NT2/D1 (cell line): ENCODE results near the gene DENND5A.
"Not testable (repeated sequence)": the region's sequence is repeated elsewhere in the genome, so short reads cannot be mapped to it uniquely, and the experiment has no call there.

Experiments
- DNase-seq: peaks from one replicate; pipeline ENCODE4 v3.0.0-alpha.2; 2011; ENCODE audit warnings: low read depth, low spot score
- H3K27me3 ChIP-seq: 2 replicates; pipeline ENCODE4 v1.6.0; 2011; ENCODE audit warnings: mild to moderate bottlenecking; ENCODE audit not compliant: insufficient read length, insufficient read depth
- H3K36me3 ChIP-seq: 2 replicates; pipeline ENCODE4 v1.6.1; 2011; ENCODE audit warnings: mild to moderate bottlenecking, low read length, mixed read lengths; ENCODE audit not compliant: insufficient read depth, insufficient read length
- H3K4me1 ChIP-seq: 2 replicates; pipeline ENCODE4 v1.5.1; 2011; ENCODE audit not compliant: insufficient read depth, insufficient read length
- H3K4me3 ChIP-seq: 2 replicates; pipeline ENCODE4 v1.5.1; 2011; ENCODE audit warnings: low read depth; ENCODE audit not compliant: insufficient read length
- H3K9ac ChIP-seq: 2 replicates; pipeline ENCODE4 v1.6.0; 2011; ENCODE audit warnings: low read depth; ENCODE audit not compliant: insufficient read length
- H3K9me3 ChIP-seq: 2 replicates; pipeline ENCODE4 v1.5.1; 2011; ENCODE audit warnings: mild to moderate bottlenecking, low read length; ENCODE audit not compliant: insufficient read depth
- SUZ12 ChIP-seq: IDR thresholded peaks from 2 replicates; pipeline ENCODE4 v1.6.1; 2011; ENCODE audit not compliant: insufficient read length, insufficient read depth; ENCODE audit errors: extremely low read depth
- YY1 ChIP-seq: IDR thresholded peaks from 2 replicates; pipeline ENCODE4 v1.6.1; 2011; ENCODE audit not compliant: insufficient read length, insufficient read depth
- ZNF274 ChIP-seq: IDR thresholded peaks from 2 replicates; pipeline ENCODE4 v1.6.1; 2011; ENCODE audit warnings: mild to moderate bottlenecking, low read depth, low read length

Gene DENND5A

DNA sequence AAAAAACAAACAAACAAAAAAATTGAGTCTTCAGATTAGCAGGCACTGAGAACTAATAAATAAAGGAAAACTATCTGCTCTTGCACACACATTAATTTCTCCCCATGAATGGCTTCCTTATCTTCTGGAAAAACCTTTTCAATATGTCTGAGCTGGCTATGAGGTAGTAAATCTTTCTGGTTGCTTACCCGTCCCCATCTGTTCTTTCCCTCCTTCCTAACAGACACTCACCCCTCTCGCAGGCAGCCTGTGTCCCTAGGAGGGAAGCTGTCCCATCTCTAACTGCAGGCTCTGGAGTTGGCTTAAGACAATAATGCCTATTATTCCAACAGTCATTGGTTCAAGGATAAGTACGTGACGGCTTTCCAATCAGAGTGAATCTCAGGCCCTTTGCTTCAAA, 165.5 kb downstream of the DENND5A start:
- H3K4me1 ChIP-seq, result no peaks in the 10 kb centered on the region
- no peak for DNase-seq
- no peaks in the 10 kb centered on the region for H3K27me3 ChIP-seq
- H3K9ac ChIP-seq, result no peak overlapping the region
- TF ChIP-seq SUZ12, result no peak
- no peaks in the 10 kb centered on the region for H3K36me3 ChIP-seq
- H3K9me3 ChIP-seq, result no peaks in the 10 kb centered on the region
- no peak overlapping the region for H3K4me3 ChIP-seq

DNA sequence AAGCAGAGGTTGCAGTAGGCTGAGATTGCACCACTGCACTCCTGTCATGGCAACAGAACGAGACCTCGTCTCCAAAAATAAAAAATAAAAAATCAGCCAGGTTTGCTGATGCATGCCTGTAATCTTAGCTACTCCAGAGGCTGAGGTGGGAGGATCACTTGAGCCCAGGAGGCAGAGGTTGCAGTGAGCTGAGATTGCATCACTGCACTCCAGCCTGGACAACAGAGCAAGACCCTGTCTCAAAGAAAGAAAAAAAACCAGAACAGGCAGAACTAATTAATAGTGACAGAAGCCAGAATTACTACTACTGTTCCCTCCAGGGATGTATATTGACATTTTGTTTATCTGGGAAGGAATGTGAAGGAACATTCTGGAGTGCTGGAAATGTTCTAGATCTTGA, 166.7 kb downstream of the DENND5A start:
- not testable (repeated sequence) for H3K27me3 ChIP-seq, H3K9me3 ChIP-seq, H3K36me3 ChIP-seq, H3K4me1 ChIP-seq, DNase-seq, H3K4me3 ChIP-seq, H3K9ac ChIP-seq

DNA sequence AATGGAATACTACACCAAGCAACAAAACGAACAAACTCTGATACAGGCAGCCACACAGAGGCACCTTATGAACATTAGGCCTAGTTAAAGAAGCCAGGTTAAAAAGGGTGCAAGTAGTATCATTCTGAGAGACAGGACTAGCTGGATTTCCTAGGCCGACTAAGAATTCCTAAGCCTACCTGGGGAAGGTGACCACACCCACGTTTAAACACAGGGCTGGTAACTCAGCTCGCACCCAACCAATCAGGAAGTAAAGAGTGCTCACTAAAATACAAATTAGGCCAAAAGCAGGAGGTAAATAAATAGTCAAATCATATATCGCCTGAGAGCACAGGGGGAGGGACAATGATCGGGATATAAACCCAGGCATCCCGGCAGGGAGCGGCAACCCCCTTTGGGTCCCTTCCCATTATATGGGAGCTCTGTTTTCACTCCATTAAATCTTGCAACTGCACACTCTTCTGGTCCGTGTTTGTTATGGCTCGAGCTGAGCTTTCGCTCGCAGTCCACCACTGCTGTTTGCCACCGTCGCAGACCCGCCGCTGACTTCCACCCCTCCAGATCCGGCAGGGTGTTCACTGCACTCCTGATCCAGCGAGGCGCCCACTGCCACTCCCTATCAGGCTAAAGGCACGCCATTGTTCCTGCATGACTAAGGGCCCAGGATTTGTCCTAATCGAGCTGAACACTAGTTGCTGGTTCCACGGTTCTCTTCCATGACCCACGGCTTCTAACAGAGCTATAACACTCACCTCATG, 167.8 kb downstream of the DENND5A start:
- not testable (repeated sequence) for H3K4me1 ChIP-seq, H3K27me3 ChIP-seq, H3K9me3 ChIP-seq, H3K36me3 ChIP-seq, DNase-seq, H3K9ac ChIP-seq, H3K4me3 ChIP-seq

DNA sequence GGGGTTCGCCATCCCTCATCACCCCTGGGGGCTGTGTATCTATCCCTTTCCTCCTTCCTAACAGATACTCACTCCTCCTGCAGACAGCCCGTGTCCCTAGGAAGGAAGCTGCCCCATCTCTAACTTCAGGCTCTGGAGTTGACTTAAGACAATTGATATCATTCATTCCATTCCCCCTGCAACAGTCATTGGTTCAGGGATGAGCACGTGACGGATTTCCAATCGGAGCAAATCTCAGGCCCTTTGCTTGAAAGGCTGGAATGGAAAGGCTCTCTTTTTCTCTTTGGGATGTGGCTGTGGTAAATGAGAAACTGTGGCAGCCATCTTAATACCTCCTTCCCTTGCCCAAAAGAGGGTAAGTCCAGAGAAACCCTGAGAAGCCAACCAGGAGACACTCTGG, 168.7 kb downstream of the DENND5A start:
- no peak for DNase-seq
- Histone ChIP-seq H3K9me3 (no peaks in the 10 kb centered on the region), H3K9ac (no peak overlapping the region), H3K4me1 (peaks cover 4% of the 10 kb centered on the region), H3K36me3 (no peaks in the 10 kb centered on the region), H3K27me3 (peaks cover 15% of the 10 kb centered on the region), H3K4me3 (no peak overlapping the region)
- no peak for TF ChIP-seq YY1
- TF ChIP-seq SUZ12, result no peak
- no peak for TF ChIP-seq ZNF274

DNA sequence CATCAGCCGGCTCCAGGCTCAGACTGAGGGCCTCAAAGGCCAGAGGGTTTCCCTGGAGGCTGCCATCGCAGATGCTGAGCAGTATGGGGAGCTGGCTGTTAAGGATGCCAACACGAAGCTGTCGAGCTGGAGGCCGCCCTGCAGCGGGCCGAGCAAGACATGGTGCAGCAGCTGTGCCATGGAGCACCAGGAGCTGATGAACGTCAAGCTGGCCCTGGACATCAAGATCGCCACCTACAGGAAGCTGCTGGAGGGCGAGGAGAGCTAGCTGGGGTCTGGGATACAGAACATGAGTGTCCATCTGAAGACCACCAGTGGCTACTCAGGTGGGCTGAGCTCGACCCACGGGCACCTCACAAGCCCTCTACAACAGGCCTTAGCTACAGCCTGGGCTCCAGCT, 169.7 kb downstream of the DENND5A start:
- Histone ChIP-seq H3K36me3 (no peaks in the 10 kb centered on the region), H3K9ac (no peak overlapping the region), H3K9me3 (no peaks in the 10 kb centered on the region), H3K4me1 (peaks cover 4% of the 10 kb centered on the region), H3K27me3 (peaks cover 24% of the 10 kb centered on the region), H3K4me3 (no peak overlapping the region)
- no peak for DNase-seq
- TF ChIP-seq ZNF274 (no peak), YY1 (no peak), SUZ12 (no peak)

DNA sequence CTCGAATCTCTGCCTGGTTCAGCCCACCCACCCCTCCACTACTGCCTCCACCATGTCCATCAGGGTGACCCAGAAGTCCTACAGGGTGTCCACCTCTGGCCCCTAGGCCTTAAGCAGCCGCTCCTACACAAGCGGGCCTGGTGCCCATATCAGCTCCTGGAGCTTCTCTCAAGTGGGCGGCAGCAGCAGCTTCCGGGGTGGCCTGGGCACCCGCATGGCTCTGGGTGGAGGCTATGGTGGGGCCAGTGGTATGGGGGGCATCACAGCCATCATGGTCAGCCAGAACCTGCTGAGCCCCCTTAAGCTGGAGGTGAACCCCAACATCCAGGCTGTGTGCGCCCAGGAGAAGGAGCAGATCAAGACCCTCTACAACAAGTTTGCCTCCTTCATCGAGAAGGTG, 170.7 kb downstream of the DENND5A start:
- peaks cover 10% of the 10 kb centered on the region for H3K4me1 ChIP-seq
- no peaks in the 10 kb centered on the region for H3K9me3 ChIP-seq
- H3K4me3 ChIP-seq, result no peak overlapping the region
- no peak for DNase-seq
- peaks cover 33% of the 10 kb centered on the region for H3K27me3 ChIP-seq
- TF ChIP-seq YY1 (no peak), SUZ12 (no peak), ZNF274 (no peak)
- no peak overlapping the region for H3K9ac ChIP-seq
- no peaks in the 10 kb centered on the region for H3K36me3 ChIP-seq

DNA sequence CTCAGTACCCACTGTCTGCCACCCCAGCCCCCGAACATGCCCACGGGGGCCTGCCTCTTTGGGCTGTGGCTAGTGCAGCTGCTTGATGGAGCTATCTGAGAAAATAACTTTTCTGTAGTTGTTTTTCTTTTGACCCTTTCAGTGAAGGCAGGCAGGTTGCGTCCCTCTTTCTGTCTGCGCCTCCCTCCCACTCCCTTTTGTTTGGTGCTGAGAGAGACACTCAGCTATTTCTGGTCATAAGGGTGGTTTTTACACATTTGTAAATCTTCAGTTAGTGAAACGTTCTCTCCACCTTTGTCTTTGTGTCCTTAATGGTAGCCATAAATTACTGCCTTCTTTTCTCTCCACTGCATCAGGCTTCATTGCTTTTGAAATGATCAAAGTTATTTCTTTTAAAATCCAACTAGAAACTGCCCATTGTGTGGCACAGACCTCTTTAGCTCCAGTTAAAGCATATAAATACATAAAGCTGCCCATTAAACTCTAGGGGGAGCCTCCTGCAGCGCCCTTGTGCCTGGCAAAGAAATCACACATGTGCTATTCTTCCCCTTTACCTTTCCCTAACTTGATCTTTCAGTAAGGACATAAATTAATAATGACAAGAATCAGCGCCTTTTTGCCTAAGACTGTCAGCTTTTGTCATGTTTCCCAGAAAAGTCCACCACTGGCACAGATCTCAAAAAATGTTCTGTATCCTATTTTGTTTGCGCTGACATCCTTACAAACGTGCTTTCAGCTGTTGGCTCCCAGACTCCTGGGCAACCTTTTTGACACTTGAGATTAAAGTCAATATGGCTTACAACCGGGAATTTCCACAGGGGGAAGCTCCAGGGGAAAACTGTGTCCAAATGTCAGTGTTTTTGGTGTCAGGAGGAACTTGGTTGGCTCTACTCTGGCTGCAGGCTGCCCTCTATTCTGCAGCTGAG, 172.0 kb downstream of the DENND5A start:
- Histone ChIP-seq H3K27me3 (peaks cover 46% of the 10 kb centered on the region), H3K9me3 (no peaks in the 10 kb centered on the region), H3K36me3 (no peaks in the 10 kb centered on the region), H3K4me3 (no peak overlapping the region), H3K4me1 (peaks cover 10% of the 10 kb centered on the region), H3K9ac (no peak overlapping the region)
- no peak for DNase-seq
- TF ChIP-seq SUZ12 (no peak), ZNF274 (no peak), YY1 (no peak)

DNA sequence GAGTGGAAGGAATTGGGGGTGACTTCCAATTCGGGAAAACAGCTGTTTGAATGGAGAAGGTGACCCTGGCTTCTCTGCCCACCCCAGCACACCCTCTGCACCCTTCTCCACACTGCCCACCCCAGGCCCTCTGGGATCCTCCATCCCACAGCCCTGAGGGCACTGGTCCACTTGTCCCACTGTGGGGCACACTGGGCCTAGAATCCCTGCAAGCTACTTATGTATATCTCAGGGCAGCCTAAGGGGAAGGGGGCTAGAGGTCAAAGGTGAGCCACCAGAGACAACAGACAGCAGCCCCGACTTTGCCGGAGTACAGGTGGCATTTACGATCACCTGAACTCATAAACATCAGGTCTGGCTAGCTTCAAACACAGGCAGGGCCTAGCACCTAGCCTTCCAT, 173.1 kb downstream of the DENND5A start:
- Histone ChIP-seq H3K27me3 (peaks cover 50% of the 10 kb centered on the region), H3K9ac (no peak overlapping the region), H3K4me3 (no peak overlapping the region), H3K4me1 (peaks cover 10% of the 10 kb centered on the region), H3K9me3 (no peaks in the 10 kb centered on the region), H3K36me3 (no peaks in the 10 kb centered on the region)
- no peak for DNase-seq
- TF ChIP-seq YY1, result no peak
- no peak for TF ChIP-seq ZNF274
- no peak for TF ChIP-seq SUZ12
